ENCODE measurements around the gene CAST. TPM values are rescaled to one million over a fixed set of nuclear protein-coding genes. Genes with fewer than 3 reads are reported as not detected.
A peak's percentile ranks its signal among the peaks of the same experiment; 100 is the strongest.
"Not testable (repeated sequence)": the region's sequence is repeated elsewhere in the genome, so short reads cannot be mapped to it uniquely, and the experiment has no call there.

CAST gene
- polyA plus RNA-seq, 4 donors: 96.7 to 228 (median 143) TPM

DNA sequence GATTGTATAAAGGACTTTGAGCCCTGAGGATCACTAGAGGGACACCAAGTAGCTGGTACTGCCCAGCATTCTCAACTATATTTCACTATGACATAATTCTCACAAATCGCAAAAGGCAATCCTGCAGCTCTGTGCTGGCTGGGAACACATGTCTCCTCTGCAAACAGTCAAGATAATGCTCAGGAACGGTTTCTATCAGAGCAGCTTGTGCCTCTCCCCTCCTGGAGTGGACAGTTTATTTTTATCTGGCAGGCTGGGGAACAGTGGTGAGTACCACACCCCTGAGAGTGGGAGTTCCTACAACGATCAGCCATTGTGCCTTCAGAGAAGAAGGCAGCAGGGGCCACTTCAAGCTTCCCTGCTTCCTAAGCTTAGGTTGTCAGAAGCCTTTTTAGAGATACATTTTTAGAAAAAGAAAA lies 79.7 kb downstream of the CAST start:
- H3K27me3 ChIP-seq (ENCODE audit: control insufficient read depth in 3 of 3, insufficient read depth in 3 of 3, low read length in 3 of 3): no peaks in the 10 kb centered on the region
- H3K9me3 ChIP-seq (ENCODE audit: control insufficient read depth in 2 of 2, insufficient read depth in 1 of 2, low read depth in 1 of 2, low read length in 1 of 2): peaks cover 0 to 6% of the 10 kb centered on the region in 2 donors
- DNase-seq: peak; percentile 19 to 56
- 34 to 44% (median 43%) methylated on average over 3 of the region's 3 CpGs for WGBS, 3 donors
- peaks cover 22 to 39% (median 38%) of the 10 kb centered on the region in 3 donors for H3K36me3 ChIP-seq (ENCODE audit: control insufficient read depth in 3 of 3, insufficient read depth in 2 of 3, low read depth in 1 of 3, low read length in 3 of 3)
- H3K27ac ChIP-seq (ENCODE audit: low read depth in 1 of 3, low read length in 2 of 3): peak overlapping the region in 2 of 3 donors; percentile 21 to 62
- H3K4me3 ChIP-seq (ENCODE audit: low read depth in 1 of 3, low read length in 3 of 3): no peak overlapping the region
- H3K4me1 ChIP-seq (ENCODE audit: control insufficient read depth in 3 of 3, insufficient read depth in 2 of 3, low read depth in 1 of 3, low read length in 2 of 3): peaks cover 0 to 8% (median 0%) of the 10 kb centered on the region in 3 donors
- no peak for FAIRE-seq

DNA sequence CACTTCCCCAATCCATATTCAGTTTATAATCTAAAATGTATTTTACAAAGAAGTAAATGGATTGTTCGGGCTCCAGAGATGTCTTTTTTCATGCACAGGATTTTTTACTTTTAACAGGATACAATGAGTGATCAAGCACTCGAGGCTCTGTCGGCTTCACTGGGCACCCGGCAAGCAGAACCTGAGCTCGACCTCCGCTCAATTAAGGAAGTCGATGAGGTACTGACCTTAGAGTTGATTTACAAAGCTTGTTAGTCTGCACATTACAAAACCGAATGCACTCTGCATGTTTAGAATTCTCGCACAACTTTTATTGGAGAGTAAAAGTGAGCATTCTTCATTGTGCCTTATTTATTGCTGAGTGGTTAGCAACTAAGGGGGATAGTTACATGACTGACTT lies 80.4 kb downstream of the CAST start:
- WGBS, 3 donors: 67 to 86% (median 81%) methylated on average over 9 of the region's 9 CpGs
- Histone ChIP-seq H3K36me3 (ENCODE audit: control insufficient read depth in 3 of 3, insufficient read depth in 2 of 3, low read depth in 1 of 3, low read length in 3 of 3) (peaks cover 22 to 40% (median 38%) of the 10 kb centered on the region in 3 donors), H3K4me1 (ENCODE audit: control insufficient read depth in 3 of 3, insufficient read depth in 2 of 3, low read depth in 1 of 3, low read length in 2 of 3) (peaks cover 0 to 10% (median 0%) of the 10 kb centered on the region in 3 donors), H3K27me3 (ENCODE audit: control insufficient read depth in 3 of 3, insufficient read depth in 3 of 3, low read length in 3 of 3) (no peaks in the 10 kb centered on the region), H3K9me3 (ENCODE audit: control insufficient read depth in 2 of 2, insufficient read depth in 1 of 2, low read depth in 1 of 2, low read length in 1 of 2) (peaks cover 0 to 6% of the 10 kb centered on the region in 2 donors), H3K27ac (ENCODE audit: low read depth in 1 of 3, low read length in 2 of 3) (no peak overlapping the region), H3K4me3 (ENCODE audit: low read depth in 1 of 3, low read length in 3 of 3) (no peak overlapping the region)
- DNase-seq: no peak
- FAIRE-seq: no peak

DNA sequence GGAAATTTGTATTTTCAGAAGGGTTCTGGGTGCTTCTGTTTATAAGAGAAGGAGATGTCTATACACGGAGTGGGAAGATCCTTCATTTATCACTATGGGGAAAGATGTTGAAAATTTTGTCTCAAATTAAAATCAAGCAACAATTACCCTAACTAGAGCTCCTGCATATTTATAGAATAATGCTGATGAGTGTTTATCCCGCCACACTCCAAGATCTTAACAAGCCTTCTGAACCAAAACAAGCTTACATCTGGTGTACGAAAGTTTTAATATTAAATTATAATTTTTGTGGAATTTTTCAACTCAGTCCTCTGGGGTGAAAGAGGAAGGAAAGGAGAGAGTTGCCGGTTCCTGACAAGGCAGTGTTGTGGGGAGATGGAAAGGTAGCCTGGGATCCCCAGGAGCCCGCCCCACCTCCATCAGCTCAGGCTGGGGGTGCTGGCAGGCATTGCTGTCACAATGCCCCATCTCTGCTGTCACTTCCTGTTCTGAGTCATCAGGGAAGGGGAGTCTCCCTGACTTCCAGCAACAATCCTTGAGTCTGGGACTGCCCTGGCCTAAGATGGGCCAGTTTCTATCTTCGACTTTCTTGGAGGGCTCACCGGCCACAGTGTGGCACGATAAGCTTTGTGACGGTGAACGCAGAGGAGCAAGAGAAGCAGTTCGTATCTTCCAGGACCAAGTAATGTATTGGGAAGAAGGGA lies 81.0 kb downstream of the CAST start:
- DNase-seq: peak in 1 of 2 donors; percentile 32
- Histone ChIP-seq H3K27me3 (ENCODE audit: control insufficient read depth in 3 of 3, insufficient read depth in 3 of 3, low read length in 3 of 3) (no peaks in the 10 kb centered on the region), H3K36me3 (ENCODE audit: control insufficient read depth in 3 of 3, insufficient read depth in 2 of 3, low read depth in 1 of 3, low read length in 3 of 3) (peaks cover 20 to 40% (median 33%) of the 10 kb centered on the region in 3 donors), H3K27ac (ENCODE audit: low read depth in 1 of 3, low read length in 2 of 3) (peak overlapping the region in 1 of 3 donors; percentile 43), H3K4me3 (ENCODE audit: low read depth in 1 of 3, low read length in 3 of 3) (no peak overlapping the region), H3K4me1 (ENCODE audit: control insufficient read depth in 3 of 3, insufficient read depth in 2 of 3, low read depth in 1 of 3, low read length in 2 of 3) (peaks cover 0 to 15% (median 0%) of the 10 kb centered on the region in 3 donors), H3K9me3 (ENCODE audit: control insufficient read depth in 2 of 2, insufficient read depth in 1 of 2, low read depth in 1 of 2, low read length in 1 of 2) (peaks cover 0 to 6% of the 10 kb centered on the region in 2 donors)
- FAIRE-seq: no peak
- 68 to 88% (median 86%) methylated on average over 11 of the region's 11 CpGs for WGBS, 3 donors

DNA sequence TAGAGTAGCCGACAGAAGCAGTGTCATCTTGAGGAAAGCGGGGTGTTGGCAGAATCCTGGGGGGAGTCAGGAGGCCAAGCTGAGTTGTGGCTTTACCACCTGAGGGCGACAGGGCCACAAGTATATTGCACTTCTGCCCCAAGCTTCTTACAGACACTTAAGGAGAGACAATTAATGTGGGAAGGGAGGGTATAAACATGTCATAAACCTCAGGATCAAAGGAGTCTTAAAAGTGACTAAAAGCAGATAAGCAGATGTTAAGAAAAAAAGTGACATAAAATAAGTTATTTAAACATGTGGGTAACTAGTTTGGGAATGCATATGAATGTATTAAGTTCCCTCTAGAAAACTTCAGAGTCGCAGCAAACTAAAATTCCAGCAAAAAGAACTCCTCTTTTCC lies 81.6 kb downstream of the CAST start:
- Histone ChIP-seq H3K4me3 (ENCODE audit: low read depth in 1 of 3, low read length in 3 of 3) (no peak overlapping the region), H3K36me3 (ENCODE audit: control insufficient read depth in 3 of 3, insufficient read depth in 2 of 3, low read depth in 1 of 3, low read length in 3 of 3) (peaks cover 18 to 43% (median 32%) of the 10 kb centered on the region in 3 donors), H3K4me1 (ENCODE audit: control insufficient read depth in 3 of 3, insufficient read depth in 2 of 3, low read depth in 1 of 3, low read length in 2 of 3) (peaks cover 0 to 15% (median 0%) of the 10 kb centered on the region in 3 donors), H3K27ac (ENCODE audit: low read depth in 1 of 3, low read length in 2 of 3) (peak overlapping the region in 1 of 3 donors; percentile 43), H3K9me3 (ENCODE audit: control insufficient read depth in 2 of 2, insufficient read depth in 1 of 2, low read depth in 1 of 2, low read length in 1 of 2) (peaks cover 0 to 6% of the 10 kb centered on the region in 2 donors), H3K27me3 (ENCODE audit: control insufficient read depth in 3 of 3, insufficient read depth in 3 of 3, low read length in 3 of 3) (no peaks in the 10 kb centered on the region)
- 77 to 89% (median 85%) methylated on average over 4 of the region's 4 CpGs for whole genome bisulfite sequencing, 3 donors
- DNase-seq: no peak
- no peak for FAIRE-seq

DNA sequence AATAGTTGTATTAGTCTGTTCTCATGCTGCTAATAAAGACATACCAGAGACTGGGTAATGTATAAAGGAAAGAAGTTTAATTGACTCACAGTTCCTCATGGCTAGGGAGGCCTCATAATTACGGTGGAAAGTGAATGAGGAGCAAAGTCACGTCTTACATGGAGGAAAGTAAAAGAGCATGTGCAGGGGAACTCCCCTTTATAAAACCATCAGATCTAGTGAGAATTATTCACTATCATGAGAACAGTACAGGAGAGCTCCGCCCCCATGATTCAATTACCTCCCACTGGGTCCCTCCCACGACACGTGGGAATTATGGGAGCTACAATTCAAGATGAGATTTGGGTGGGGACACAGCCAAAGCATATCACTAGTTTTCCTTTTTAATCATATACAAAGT lies 82.0 kb downstream of the CAST start:
- H3K27me3 ChIP-seq (ENCODE audit: control insufficient read depth in 3 of 3, insufficient read depth in 3 of 3, low read length in 3 of 3); H3K4me3 ChIP-seq (ENCODE audit: low read depth in 1 of 3, low read length in 3 of 3); FAIRE-seq; H3K9me3 ChIP-seq (ENCODE audit: control insufficient read depth in 2 of 2, insufficient read depth in 1 of 2, low read depth in 1 of 2, low read length in 1 of 2); H3K27ac ChIP-seq (ENCODE audit: low read depth in 1 of 3, low read length in 2 of 3); DNase-seq: not testable (repeated sequence)
- Histone ChIP-seq H3K36me3 (ENCODE audit: control insufficient read depth in 3 of 3, insufficient read depth in 2 of 3, low read depth in 1 of 3, low read length in 3 of 3) (peaks cover 18 to 44% (median 32%) of the 10 kb centered on the region in 3 donors), H3K4me1 (ENCODE audit: control insufficient read depth in 3 of 3, insufficient read depth in 2 of 3, low read depth in 1 of 3, low read length in 2 of 3) (peaks cover 0 to 15% (median 0%) of the 10 kb centered on the region in 3 donors)
- WGBS, 3 donors: 79 to 82% (median 79%) methylated on average over 5 of the region's 5 CpGs

DNA sequence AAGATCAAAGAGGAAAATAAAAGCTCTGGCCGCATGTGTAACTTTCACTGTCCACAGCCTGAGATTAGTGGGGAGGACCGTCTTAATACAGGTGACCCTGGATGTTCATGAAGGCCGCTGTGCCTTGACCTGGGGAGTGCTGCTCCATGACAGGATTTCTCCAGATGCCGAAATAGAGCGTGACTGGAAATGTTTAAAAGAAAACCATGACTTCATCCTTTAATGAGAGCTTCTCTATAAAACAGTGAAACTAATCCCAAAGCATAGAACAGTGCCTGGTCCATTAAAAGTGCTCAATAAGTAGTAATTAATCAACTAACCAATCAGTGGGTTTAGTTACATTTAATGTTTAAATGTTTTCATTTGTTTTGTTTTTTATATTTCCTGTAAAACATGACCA lies 82.8 kb downstream of the CAST start:
- Histone ChIP-seq H3K27ac (ENCODE audit: low read depth in 1 of 3, low read length in 2 of 3) (no peak overlapping the region), H3K36me3 (ENCODE audit: control insufficient read depth in 3 of 3, insufficient read depth in 2 of 3, low read depth in 1 of 3, low read length in 3 of 3) (peaks cover 18 to 47% (median 36%) of the 10 kb centered on the region in 3 donors), H3K9me3 (ENCODE audit: control insufficient read depth in 2 of 2, insufficient read depth in 1 of 2, low read depth in 1 of 2, low read length in 1 of 2) (peaks cover 0 to 6% of the 10 kb centered on the region in 2 donors), H3K27me3 (ENCODE audit: control insufficient read depth in 3 of 3, insufficient read depth in 3 of 3, low read length in 3 of 3) (no peaks in the 10 kb centered on the region), H3K4me1 (ENCODE audit: control insufficient read depth in 3 of 3, insufficient read depth in 2 of 3, low read depth in 1 of 3, low read length in 2 of 3) (peaks cover 0 to 15% (median 0%) of the 10 kb centered on the region in 3 donors), H3K4me3 (ENCODE audit: low read depth in 1 of 3, low read length in 3 of 3) (no peak overlapping the region)
- no peak for FAIRE-seq
- no peak for DNase-seq
- 93 to 97% (median 94%) methylated on average over 5 of the region's 5 CpGs for WGBS, 3 donors

DNA sequence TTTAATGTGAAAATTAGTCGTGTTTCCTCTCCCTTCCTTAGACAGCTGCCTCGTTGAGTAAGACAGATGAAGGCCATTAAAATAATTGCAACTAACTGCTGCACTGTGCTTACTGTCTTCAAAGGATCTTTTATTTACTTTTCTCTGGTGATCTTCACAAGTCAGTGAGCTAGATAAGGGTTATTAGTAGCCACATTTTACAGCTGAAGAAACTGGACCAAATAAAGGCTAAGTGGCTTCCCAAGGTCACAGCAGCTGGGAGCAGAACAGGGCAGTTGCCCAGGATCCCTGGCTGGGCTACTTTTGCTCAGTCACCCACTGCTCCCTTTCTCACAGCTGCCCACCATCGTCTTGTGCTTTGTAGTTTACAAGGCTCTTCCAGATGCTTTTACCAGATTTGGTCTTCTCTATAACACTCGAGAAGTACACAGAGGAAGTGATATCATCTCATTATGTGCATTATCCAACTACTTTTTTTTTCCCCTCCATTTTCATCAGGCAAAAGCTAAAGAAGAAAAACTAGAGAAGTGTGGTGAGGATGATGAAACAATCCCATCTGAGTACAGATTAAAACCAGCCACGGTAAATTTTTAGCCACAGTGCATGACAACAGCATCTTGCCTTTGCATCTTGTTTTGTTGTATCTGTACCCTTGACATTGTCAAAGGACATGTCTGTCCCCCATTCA lies 83.8 kb downstream of the CAST start:
- peaks cover 0 to 15% (median 0%) of the 10 kb centered on the region in 3 donors for H3K4me1 ChIP-seq (ENCODE audit: control insufficient read depth in 3 of 3, insufficient read depth in 2 of 3, low read depth in 1 of 3, low read length in 2 of 3)
- peak overlapping the region in 1 of 3 donors; percentile 3 for H3K27ac ChIP-seq (ENCODE audit: low read depth in 1 of 3, low read length in 2 of 3)
- H3K27me3 ChIP-seq (ENCODE audit: control insufficient read depth in 3 of 3, insufficient read depth in 3 of 3, low read length in 3 of 3): no peaks in the 10 kb centered on the region
- FAIRE-seq (no peak), DNase-seq (peak; percentile 12 to 26)
- peaks cover 14 to 44% (median 37%) of the 10 kb centered on the region in 3 donors for H3K36me3 ChIP-seq (ENCODE audit: control insufficient read depth in 3 of 3, insufficient read depth in 2 of 3, low read depth in 1 of 3, low read length in 3 of 3)
- no peak overlapping the region for H3K4me3 ChIP-seq (ENCODE audit: low read depth in 1 of 3, low read length in 3 of 3)
- peaks cover 0 to 6% of the 10 kb centered on the region in 2 donors for H3K9me3 ChIP-seq (ENCODE audit: control insufficient read depth in 2 of 2, insufficient read depth in 1 of 2, low read depth in 1 of 2, low read length in 1 of 2)
- 47 to 56% (median 50%) methylated on average over 5 of the region's 5 CpGs for WGBS, 3 donors

DNA sequence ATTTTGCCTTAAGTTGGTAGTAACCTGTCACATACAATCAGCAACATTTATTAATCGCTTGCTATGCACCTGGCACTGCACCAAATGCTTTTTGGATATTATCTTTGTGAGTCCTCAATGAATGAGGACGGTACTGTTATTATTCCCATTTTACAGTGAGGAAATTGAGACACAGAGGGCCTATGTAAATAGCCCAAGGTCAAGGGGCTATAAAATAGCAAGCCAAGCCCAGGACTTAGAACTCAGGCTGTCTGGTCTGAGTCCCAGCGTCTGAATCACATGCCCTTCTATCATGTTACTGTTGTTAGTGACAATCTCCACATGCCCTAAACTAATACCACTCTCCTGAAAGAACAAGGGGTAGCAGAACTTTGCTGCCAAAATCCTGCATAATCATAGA lies 85.5 kb downstream of the CAST start:
- Histone ChIP-seq H3K9me3 (ENCODE audit: control insufficient read depth in 2 of 2, insufficient read depth in 1 of 2, low read depth in 1 of 2, low read length in 1 of 2) (peaks cover 0 to 6% of the 10 kb centered on the region in 2 donors), H3K4me3 (ENCODE audit: low read depth in 1 of 3, low read length in 3 of 3) (no peak overlapping the region), H3K27ac (ENCODE audit: low read depth in 1 of 3, low read length in 2 of 3) (no peak overlapping the region), H3K36me3 (ENCODE audit: control insufficient read depth in 3 of 3, insufficient read depth in 2 of 3, low read depth in 1 of 3, low read length in 3 of 3) (peaks cover 9 to 41% (median 36%) of the 10 kb centered on the region in 3 donors), H3K4me1 (ENCODE audit: control insufficient read depth in 3 of 3, insufficient read depth in 2 of 3, low read depth in 1 of 3, low read length in 2 of 3) (peaks cover 0 to 7% (median 0%) of the 10 kb centered on the region in 3 donors), H3K27me3 (ENCODE audit: control insufficient read depth in 3 of 3, insufficient read depth in 3 of 3, low read length in 3 of 3) (no peaks in the 10 kb centered on the region)
- FAIRE-seq (no peak), DNase-seq (peak; percentile 67 to 78)
- 27 to 61% (median 45%) methylated on average over 3 of the region's 3 CpGs for WGBS, 3 donors

Measured in small intestine (tissue), 7 donors.